Activated naive CD8-positive, alpha-beta T cell treated with anti-CD3 and anti-CD28 coated beads for 36 hours (primary cell): Measurements from ENCODE around the gene PAIP1. TPM values are rescaled to one million over a fixed set of nuclear protein-coding genes. Genes with fewer than 3 reads are reported as not detected.
"Not testable (repeated sequence)": the region's sequence is repeated elsewhere in the genome, so short reads cannot be mapped to it uniquely, and the experiment has no call there.

Source experiments
- DNase-seq: peaks from one replicate; pipeline ENCODE4 v3.0.0; 2021
- H3K27ac Mint-ChIP-seq: one replicate; pipeline ENCODE4 v1.8.0; 2022; ENCODE audit warnings: mild to moderate bottlenecking, moderate library complexity, mixed read lengths
- H3K27me3 Mint-ChIP-seq: one replicate; pipeline ENCODE4 v1.8.0; 2022; ENCODE audit warnings: mild to moderate bottlenecking, mixed read lengths
- H3K36me3 Mint-ChIP-seq: one replicate; pipeline ENCODE4 v1.8.0; 2021; ENCODE audit warnings: mild to moderate bottlenecking, mixed read lengths
- H3K4me1 Mint-ChIP-seq: one replicate; pipeline ENCODE4 v1.8.0; 2021; ENCODE audit warnings: mixed read lengths
- H3K4me3 Mint-ChIP-seq: one replicate; pipeline ENCODE4 v1.8.0; 2022; ENCODE audit warnings: mild to moderate bottlenecking, moderate library complexity, mixed read lengths
- H3K9me3 Mint-ChIP-seq: one replicate; pipeline ENCODE4 v1.8.0; 2022; ENCODE audit warnings: mixed read lengths
- total RNA-seq, 2 experiments: library from RNA; stranded (reverse); gene quantifications; one replicate each; pipeline ENCODE4 v1.2.3, GENCODE V29; 2021

PAIP1 gene
- total RNA-seq, 2 experiments from 2014 or later = 50.1 to 51.0 TPM

- H3K4me1 Mint-ChIP-seq = peaks cover 5% of the 10 kb centered on the region
- H3K4me3 Mint-ChIP-seq = no peak overlapping the region
- no peak overlapping the region for H3K27ac Mint-ChIP-seq
Observed at GRCh38 chr5:43582082-43583005, 25.5 kb upstream of the PAIP1 start.

DNA sequence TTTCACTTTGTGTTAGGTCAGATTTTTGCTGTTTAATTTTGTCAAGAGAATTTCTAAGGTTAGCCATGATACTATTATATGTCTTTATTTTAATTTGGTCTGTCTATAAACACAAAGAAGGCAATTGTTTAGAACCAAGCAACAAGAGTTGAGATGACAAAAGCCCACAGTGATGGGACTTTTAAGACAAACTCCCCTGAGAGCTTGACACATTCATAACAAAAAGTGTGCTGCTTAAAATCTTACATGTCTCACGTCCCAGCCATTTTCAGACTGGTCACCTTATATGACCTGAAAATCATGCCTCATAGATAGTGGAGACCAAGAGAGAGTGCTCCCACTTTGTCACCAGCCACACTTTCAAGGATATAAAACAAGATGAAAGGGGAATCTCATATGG lies 24.5 kb upstream of the PAIP1 start:
- no peak for DNase-seq
- H3K9me3 Mint-ChIP-seq = no peaks in the 10 kb centered on the region
- peaks cover 15% of the 10 kb centered on the region for H3K36me3 Mint-ChIP-seq
- H3K4me3 Mint-ChIP-seq = no peak overlapping the region
- H3K27ac Mint-ChIP-seq = no peak overlapping the region
- peaks cover 5% of the 10 kb centered on the region for H3K4me1 Mint-ChIP-seq
- no peaks in the 10 kb centered on the region for H3K27me3 Mint-ChIP-seq

More at GRCh38 chr5:43582082-43583005, 25.5 kb upstream of the PAIP1 start:
- no peak for DNase-seq
- H3K36me3 Mint-ChIP-seq = peaks cover 15% of the 10 kb centered on the region
- no peaks in the 10 kb centered on the region for H3K27me3 Mint-ChIP-seq
- no peaks in the 10 kb centered on the region for H3K9me3 Mint-ChIP-seq

DNA sequence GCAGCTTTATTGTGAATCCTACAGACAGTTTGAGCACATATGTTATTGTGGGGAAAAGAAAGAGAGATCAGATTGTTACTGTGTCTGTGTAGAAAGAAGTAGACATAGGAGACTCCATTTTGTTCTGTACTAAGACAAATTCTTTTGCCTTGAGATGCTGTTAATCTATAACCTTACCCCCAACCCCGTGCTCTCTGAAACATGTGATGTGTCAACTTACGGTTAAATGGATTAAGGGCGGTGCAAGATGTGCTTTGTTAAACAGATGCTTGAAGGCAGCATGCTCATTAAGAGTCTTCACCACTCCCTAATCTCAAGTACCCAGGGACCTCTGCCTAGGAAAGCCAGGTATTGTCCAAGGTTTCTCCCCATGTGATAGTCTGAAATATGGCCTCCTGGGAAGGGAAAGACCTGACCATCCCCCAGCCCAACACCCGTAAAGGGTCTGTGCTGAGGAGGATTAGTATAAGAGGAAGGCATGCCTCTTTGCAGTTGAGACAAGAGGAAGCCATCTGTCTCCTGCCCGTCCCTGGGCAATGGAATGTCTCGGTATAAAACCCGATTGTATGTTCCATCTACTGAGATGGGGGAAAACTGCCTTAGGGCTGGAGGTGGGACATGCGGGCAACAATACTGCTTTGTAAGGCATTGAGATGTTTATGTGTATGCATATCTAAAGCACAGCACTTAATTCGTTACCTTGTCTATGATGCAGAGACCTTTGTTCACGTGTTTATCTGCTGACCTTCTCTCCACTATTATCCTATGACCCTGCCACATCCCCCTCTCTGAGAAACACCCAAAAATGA lies 23.7 kb upstream of the PAIP1 start:
- not testable (repeated sequence) for H3K4me3 Mint-ChIP-seq, H3K27me3 Mint-ChIP-seq, DNase-seq, H3K9me3 Mint-ChIP-seq, H3K4me1 Mint-ChIP-seq, H3K27ac Mint-ChIP-seq
- H3K36me3 Mint-ChIP-seq = peaks cover 23% of the 10 kb centered on the region

DNA sequence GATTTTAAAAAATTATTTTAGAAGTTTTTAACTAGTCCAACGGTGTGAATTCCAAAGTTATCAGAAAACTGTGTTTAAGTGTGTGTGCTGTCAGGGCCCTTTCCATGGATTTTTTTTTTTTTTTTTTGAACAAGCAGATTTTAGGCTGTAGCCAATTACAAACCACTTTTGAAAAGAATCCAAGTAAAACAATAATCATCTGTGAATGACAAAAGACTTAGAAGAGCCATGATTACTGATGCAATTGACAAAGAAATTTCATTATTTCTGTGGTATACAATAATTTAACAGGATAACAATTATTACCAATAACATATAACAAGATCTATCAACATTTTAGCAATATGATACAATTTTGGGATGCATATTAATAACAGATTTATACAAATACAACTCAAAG lies 16.2 kb upstream of the PAIP1 start:
- H3K36me3 Mint-ChIP-seq = peaks cover 22% of the 10 kb centered on the region
- H3K27ac Mint-ChIP-seq = no peak overlapping the region
- no peak overlapping the region for H3K4me3 Mint-ChIP-seq
- H3K4me1 Mint-ChIP-seq = peaks cover 2% of the 10 kb centered on the region
- no peak for DNase-seq
- H3K27me3 Mint-ChIP-seq = no peaks in the 10 kb centered on the region
- no peaks in the 10 kb centered on the region for H3K9me3 Mint-ChIP-seq

DNA sequence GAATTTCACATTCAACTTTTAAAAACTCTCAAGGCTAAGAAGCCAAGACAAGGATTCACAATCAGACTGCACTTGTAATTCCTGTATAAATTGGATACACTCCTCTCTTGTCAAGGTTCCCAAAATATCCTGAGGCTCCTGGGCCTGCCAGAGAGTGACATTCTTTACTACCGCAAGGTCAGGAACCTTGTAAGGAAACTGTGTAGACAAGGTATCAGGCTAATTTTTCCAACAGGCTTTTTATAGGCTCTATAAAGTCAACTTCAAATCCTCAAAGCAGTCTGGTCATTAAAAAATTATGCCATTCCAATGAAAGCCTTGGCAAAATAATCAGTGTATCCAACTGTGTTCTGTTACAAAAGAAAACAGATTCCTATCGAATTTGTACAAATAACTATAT lies 15.5 kb upstream of the PAIP1 start:
- Mint-ChIP-seq H3K4me1 (peaks cover 5% of the 10 kb centered on the region), H3K4me3 (no peak overlapping the region), H3K27me3 (no peaks in the 10 kb centered on the region), H3K9me3 (no peaks in the 10 kb centered on the region), H3K27ac (no peak overlapping the region), H3K36me3 (peaks cover 22% of the 10 kb centered on the region)
- DNase-seq = no peak

GRCh38 chr5:43571237-43571636 lies 14.4 kb upstream of the PAIP1 start:
- no peaks in the 10 kb centered on the region for H3K9me3 Mint-ChIP-seq
- DNase-seq = no peak
- no peak overlapping the region for H3K4me3 Mint-ChIP-seq
- H3K4me1 Mint-ChIP-seq = peaks cover 5% of the 10 kb centered on the region
- H3K36me3 Mint-ChIP-seq = peaks cover 16% of the 10 kb centered on the region
- no peak overlapping the region for H3K27ac Mint-ChIP-seq
- H3K27me3 Mint-ChIP-seq = no peaks in the 10 kb centered on the region

GRCh38 chr5:43570450-43571158 lies 13.7 kb upstream of the PAIP1 start:
- no peak for DNase-seq
- no peak overlapping the region for H3K27ac Mint-ChIP-seq
- peaks cover 9% of the 10 kb centered on the region for H3K36me3 Mint-ChIP-seq
- no peak overlapping the region for H3K4me3 Mint-ChIP-seq
- peaks cover 7% of the 10 kb centered on the region for H3K4me1 Mint-ChIP-seq
- no peaks in the 10 kb centered on the region for H3K27me3 Mint-ChIP-seq
- H3K9me3 Mint-ChIP-seq = no peaks in the 10 kb centered on the region

DNA sequence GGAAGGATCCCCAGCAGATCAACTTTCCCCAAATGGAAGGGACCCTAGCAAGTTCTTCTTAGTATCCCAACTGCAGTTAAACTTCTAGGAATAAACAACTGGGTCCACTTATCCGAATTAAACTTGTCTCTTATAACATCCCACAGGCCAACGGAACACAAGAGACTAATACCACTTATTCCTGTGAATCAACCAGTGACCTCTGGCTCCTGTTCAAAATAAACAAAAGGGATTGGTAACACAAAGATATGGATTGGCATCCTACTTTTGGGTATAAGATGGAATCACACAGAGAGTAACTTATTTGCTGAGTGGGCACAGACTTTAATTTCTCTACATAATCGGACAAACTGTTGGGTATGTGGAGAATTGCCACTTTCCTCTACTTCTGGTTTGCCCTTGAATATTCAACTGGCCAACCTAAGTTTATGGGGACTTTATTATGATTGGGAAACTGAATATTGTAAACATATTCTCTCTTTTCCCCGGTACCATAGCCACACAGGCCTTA lies 12.4 kb upstream of the PAIP1 start:
- no peaks in the 10 kb centered on the region for H3K9me3 Mint-ChIP-seq
- no peaks in the 10 kb centered on the region for H3K27me3 Mint-ChIP-seq
- no peak overlapping the region for H3K27ac Mint-ChIP-seq
- H3K36me3 Mint-ChIP-seq = no peaks in the 10 kb centered on the region
- no peak for DNase-seq
- no peak overlapping the region for H3K4me3 Mint-ChIP-seq
- peaks cover 7% of the 10 kb centered on the region for H3K4me1 Mint-ChIP-seq

DNA sequence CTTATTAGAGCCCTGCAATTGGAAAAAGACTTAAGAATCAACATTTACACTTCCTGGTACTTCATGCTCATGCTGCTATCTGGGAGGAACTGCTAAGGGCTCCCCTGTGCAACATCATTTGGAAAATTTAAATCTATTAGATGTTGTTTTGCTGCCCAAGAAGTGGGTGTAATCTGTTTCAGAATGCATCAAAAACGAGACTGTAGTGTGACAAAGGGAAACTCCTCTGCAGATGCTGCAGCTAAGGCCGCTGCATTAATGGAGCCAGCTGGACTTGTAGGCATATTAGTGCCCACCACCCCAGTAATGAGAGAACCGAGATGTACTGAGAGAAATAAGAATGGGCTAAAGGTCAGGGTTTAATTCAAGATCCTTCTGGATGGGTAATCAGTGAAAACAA lies 11.1 kb upstream of the PAIP1 start:
- no peak overlapping the region for H3K27ac Mint-ChIP-seq
- no peaks in the 10 kb centered on the region for H3K27me3 Mint-ChIP-seq
- H3K36me3 Mint-ChIP-seq = no peaks in the 10 kb centered on the region
- no peak for DNase-seq
- H3K4me3 Mint-ChIP-seq = no peak overlapping the region
- H3K4me1 Mint-ChIP-seq = peaks cover 7% of the 10 kb centered on the region
- H3K9me3 Mint-ChIP-seq = no peaks in the 10 kb centered on the region

DNA sequence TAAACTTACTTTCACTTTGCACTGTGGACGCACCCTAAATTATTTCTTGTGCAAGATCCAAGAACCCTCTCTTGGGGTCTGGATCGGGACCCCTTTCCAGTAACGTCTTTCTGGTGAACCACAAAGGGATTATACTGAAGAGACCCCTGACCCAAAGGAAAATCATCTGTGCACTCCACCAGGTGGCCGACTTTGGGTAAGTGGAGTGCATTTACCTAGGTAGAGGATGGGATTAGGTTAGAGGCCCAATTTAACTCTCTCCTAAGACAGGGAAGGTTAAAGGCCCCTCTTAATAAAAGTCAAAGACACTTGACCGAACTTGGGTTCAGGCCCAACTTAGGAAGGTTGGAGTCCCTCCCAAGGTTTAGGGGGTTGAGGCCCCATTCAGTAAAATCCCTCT lies 8.2 kb upstream of the PAIP1 start:
- H3K36me3 Mint-ChIP-seq = no peaks in the 10 kb centered on the region
- peaks cover 12% of the 10 kb centered on the region for H3K27me3 Mint-ChIP-seq
- no peak overlapping the region for H3K4me3 Mint-ChIP-seq
- H3K4me1 Mint-ChIP-seq = peaks cover 7% of the 10 kb centered on the region
- H3K9me3 Mint-ChIP-seq = no peaks in the 10 kb centered on the region
- H3K27ac Mint-ChIP-seq = no peak overlapping the region
- DNase-seq = no peak

- no peak for DNase-seq
- Mint-ChIP-seq H3K9me3 (no peaks in the 10 kb centered on the region), H3K27me3 (peaks cover 12% of the 10 kb centered on the region), H3K4me3 (no peak overlapping the region), H3K4me1 (peaks cover 7% of the 10 kb centered on the region), H3K27ac (no peak overlapping the region), H3K36me3 (no peaks in the 10 kb centered on the region)
Observed at GRCh38 chr5:43564289-43564850, 7.5 kb upstream of the PAIP1 start.

DNA sequence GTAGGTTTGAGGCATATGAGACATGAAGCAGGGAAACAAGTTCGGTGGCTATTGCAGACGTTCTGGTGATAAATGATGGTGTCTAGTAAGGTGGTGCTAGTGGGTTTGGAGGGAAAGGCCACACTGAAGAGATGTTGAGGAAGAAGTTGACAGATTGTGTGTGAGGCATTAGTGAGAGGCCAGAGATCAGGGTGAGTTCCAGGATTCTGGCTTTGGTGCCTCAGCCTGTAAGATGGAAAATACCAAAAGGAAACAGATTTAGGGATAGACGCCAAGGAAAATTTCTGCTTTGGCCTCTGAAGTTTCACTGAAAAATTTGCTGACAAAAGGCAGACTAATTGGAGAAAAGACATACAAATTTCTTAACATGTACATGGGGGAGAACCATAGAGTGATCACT lies 6.4 kb upstream of the PAIP1 start:
- Mint-ChIP-seq H3K27me3 (peaks cover 12% of the 10 kb centered on the region), H3K36me3 (no peaks in the 10 kb centered on the region), H3K27ac (no peak overlapping the region), H3K4me3 (no peak overlapping the region), H3K9me3 (no peaks in the 10 kb centered on the region), H3K4me1 (peaks cover 13% of the 10 kb centered on the region)
- no peak for DNase-seq

DNA sequence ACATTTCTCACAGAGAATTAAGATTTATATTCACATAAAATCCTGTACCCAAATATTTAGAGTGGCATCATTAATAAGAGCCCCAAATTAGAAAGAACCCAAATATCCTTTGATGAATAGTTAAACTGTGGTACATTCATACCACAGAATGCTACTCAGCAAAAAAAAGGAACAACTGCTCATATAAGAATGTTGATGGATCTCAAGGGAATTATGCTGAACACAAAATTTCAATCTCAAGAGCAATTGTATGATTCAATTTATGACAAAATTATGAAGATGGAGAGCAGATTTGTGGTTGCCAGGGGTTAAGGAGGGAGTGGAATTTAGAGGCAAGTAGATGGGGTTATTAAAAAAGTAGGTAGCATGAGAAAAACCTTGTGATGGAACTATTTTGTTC lies 4.5 kb upstream of the PAIP1 start:
- peaks cover 12% of the 10 kb centered on the region for H3K27me3 Mint-ChIP-seq
- H3K36me3 Mint-ChIP-seq = no peaks in the 10 kb centered on the region
- H3K9me3 Mint-ChIP-seq = no peaks in the 10 kb centered on the region
- H3K27ac Mint-ChIP-seq = no peak overlapping the region
- peaks cover 16% of the 10 kb centered on the region for H3K4me1 Mint-ChIP-seq
- no peak for DNase-seq
- no peak overlapping the region for H3K4me3 Mint-ChIP-seq

DNA sequence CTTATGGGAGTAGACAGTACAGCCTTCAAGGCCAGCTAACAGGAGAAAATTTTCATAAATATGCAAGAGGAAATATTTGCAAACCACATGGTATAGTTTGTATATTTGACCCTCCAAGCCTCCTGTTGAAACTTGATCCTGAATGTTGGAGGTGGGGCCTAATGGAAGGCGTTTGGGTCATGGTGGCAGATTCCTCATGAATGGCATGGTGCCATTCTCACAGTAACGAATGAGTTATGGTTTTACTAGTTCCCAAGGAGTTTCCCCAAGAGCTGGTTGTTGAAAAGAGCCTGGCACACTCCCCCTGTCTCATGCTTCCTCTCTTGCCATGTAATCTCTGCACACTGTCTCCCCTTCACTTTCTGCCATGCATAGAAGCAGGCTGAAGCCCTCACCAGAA lies 3.3 kb upstream of the PAIP1 start:
- DNase-seq = no peak
- Mint-ChIP-seq H3K27ac (no peak overlapping the region), H3K4me3 (no peak overlapping the region), H3K36me3 (no peaks in the 10 kb centered on the region), H3K9me3 (no peaks in the 10 kb centered on the region), H3K27me3 (peaks cover 12% of the 10 kb centered on the region), H3K4me1 (peaks cover 17% of the 10 kb centered on the region)

GRCh38 chr5:43556607-43556856 lies 345 bp downstream of the PAIP1 start:
- H3K27ac Mint-ChIP-seq, H3K36me3 Mint-ChIP-seq, DNase-seq, H3K9me3 Mint-ChIP-seq: not testable (repeated sequence)
- H3K4me1 Mint-ChIP-seq = peaks cover 20% of the 10 kb centered on the region
- H3K4me3 Mint-ChIP-seq = peak overlapping the region; percentile 87
- peaks cover 10% of the 10 kb centered on the region for H3K27me3 Mint-ChIP-seq
